AG04450 (cell line): ENCODE results near the gene ZNF365. TPM values are rescaled to one million over a fixed set of nuclear protein-coding genes. Genes with fewer than 3 reads are reported as not detected.
A peak's percentile ranks its signal among the peaks of the same experiment; 100 is the strongest.

Source experiments
- CTCF ChIA-PET: fragments of 300-600, 350-600 bp; formaldehyde crosslinking; extraction: SDS; loops from one replicate; lab custom pipeline; 2022; ENCODE audit warnings: antibody characterized with exemption, inconsistent platforms; lab: Charles Lee
- POLR2A ChIA-PET: fragments of 350-600 bp; formaldehyde crosslinking; extraction: SDS; loops from one replicate; lab custom pipeline; 2021; ENCODE audit warnings: antibody characterized with exemption, inconsistent platforms; lab: Yijun Ruan, JAX
- DNase-seq: peaks from one replicate; pipeline ENCODE4 v3.0.0-alpha.2; 2011; ENCODE audit warnings: low read depth, low spot score
- H3K27ac ChIP-seq: one replicate; pipeline ENCODE4 v1.5.1; 2012; ENCODE audit warnings: low read depth, low read length, control low read depth
- H3K27me3 ChIP-seq: one replicate; pipeline ENCODE4 v1.6.0; 2012; ENCODE audit warnings: low read length; ENCODE audit not compliant: control insufficient read depth, insufficient read depth
- H3K4me3 ChIP-seq: 2 replicates; pipeline ENCODE4 v1.5.1; 2011; ENCODE audit warnings: mild to moderate bottlenecking, low read depth, low read length, control low read depth
- H3K9me3 ChIP-seq: 2 replicates; pipeline ENCODE4 v1.5.1; 2012; ENCODE audit warnings: low read length; ENCODE audit not compliant: control insufficient read depth, insufficient read depth
- polyA plus RNA-seq: library from polyadenylated mRNA; depleted of rRNA; stranded (reverse); fragments of >200 nt; gene quantifications from 2 replicates; pipeline ENCODE4 v1.2.3, GENCODE V29; 2011
- TF ChIP-seq, protein P1 (sequence below): IDR thresholded peaks from 2 replicates; pipeline ENCODE4 v1.5.1; 2011; ENCODE audit warnings: low read depth, low read length, control low read depth, inconsistent platforms

Gene ZNF365
- polyA plus RNA-seq, 1 experiment, result 3.9 TPM

DNA sequence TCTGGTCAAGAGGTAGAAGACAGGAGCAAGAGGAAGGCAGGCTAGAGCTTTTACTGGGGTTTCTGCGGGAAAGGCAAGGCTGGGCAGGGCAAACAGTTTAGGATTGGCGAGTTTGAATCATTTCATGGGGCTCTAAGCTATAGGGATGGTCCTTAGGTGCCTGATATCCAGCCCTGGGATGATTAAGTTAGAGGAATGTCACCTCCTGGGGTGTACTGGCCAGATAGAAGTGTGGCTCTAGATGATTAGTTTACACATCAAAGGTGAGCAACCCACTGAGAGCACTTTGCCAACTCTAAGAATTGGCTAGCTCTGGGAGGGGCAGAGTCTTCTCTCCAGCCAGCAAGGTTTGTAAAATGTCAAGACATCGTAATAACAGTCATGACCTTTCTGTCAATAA, 52.4 kb downstream of the ZNF365 start:
- no peaks in the 10 kb centered on the region for H3K27me3 ChIP-seq
- no peak for DNase-seq
- H3K9me3 ChIP-seq, result no peaks in the 10 kb centered on the region
- H3K27ac ChIP-seq, result no peak overlapping the region
- H3K4me3 ChIP-seq, result no peak overlapping the region
- TF ChIP-seq, protein P1, sequence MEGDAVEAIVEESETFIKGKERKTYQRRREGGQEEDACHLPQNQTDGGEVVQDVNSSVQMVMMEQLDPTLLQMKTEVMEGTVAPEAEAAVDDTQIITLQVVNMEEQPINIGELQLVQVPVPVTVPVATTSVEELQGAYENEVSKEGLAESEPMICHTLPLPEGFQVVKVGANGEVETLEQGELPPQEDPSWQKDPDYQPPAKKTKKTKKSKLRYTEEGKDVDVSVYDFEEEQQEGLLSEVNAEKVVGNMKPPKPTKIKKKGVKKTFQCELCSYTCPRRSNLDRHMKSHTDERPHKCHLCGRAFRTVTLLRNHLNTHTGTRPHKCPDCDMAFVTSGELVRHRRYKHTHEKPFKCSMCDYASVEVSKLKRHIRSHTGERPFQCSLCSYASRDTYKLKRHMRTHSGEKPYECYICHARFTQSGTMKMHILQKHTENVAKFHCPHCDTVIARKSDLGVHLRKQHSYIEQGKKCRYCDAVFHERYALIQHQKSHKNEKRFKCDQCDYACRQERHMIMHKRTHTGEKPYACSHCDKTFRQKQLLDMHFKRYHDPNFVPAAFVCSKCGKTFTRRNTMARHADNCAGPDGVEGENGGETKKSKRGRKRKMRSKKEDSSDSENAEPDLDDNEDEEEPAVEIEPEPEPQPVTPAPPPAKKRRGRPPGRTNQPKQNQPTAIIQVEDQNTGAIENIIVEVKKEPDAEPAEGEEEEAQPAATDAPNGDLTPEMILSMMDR, result no peak
- ChIA-PET POLR2A (no interaction called here), CTCF (interaction anchor here (0.6 to 1.5 kb wide), 3 partner anchors 11 to 1196 kb away, joined by 3 to 8 read pairs (median 3); no protein-coding TSS in a partner anchor)

DNA sequence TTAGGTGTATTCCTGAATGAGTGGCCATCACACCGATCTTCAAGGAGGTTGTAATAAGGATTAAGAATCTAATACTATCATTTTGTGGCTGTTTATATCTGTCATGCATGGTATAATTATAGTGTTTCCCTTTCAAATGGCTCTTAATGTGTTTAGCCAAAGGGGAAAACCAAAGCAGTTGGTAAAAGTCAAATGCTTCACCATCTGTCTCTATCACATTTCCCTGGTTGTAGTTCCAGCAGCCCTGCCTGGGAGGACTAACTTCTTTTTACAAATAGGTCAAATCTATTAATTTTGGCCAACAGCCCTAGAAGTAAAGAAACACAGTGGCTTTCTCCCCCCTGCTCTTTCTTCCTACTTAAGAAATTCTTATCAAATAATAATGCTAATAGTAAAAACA, 56.7 kb downstream of the ZNF365 start:
- no peak overlapping the region for H3K4me3 ChIP-seq
- H3K9me3 ChIP-seq, result no peaks in the 10 kb centered on the region
- CTCF ChIA-PET, result interaction anchor here (1.0 kb wide), 1 partner anchor 325 kb away, joined by 4 read pairs; no protein-coding TSS in a partner anchor
- POLR2A ChIA-PET, result no interaction called here
- no peak overlapping the region for H3K27ac ChIP-seq
- TF ChIP-seq, protein P1, result no peak
- no peaks in the 10 kb centered on the region for H3K27me3 ChIP-seq
- DNase-seq, result no peak

DNA sequence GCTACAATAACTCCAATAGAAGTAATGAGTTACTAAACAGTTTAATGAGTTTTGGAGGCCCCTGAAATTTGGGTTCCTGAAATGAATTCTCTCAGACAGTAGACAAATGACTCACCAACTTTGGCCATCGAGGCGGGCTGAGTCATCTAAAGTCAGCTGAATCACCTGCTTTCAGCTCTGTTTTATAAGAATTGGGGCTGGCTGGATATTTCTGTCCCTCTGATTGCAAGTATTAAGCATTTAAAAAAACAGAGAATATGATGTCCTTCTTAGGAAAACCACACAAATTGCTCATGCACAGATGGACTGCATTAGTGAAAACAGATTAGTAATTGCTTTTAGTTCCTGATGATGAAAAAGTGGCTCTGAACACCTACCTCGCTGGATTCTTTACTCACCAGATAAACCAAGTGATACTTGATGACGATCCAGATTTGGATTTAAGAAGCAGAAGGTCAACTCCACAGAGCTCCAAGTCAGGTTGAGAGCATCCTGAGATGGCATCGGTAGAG, 59.1 kb downstream of the ZNF365 start:
- TF ChIP-seq, protein P1, result no peak
- H3K4me3 ChIP-seq, result no peak overlapping the region

DNA sequence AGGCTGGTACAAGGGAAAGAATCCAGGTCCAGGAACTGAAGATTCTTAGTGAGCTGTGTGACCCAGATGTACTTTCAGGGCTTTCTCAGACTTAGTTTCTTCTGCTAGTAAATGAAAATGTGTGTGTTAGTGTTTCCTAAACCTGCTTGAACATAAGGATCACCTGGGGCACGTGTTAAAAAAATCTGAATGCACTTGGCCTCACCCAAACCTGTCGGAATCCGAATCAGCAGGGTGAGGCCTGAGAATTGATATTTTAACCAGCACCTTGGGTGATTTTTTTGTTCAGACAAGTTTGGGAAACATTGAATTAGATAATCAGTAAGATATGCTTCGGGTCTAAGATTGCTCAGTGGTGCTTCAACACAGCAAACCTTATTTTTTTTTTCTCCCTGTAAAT, 59.7 kb downstream of the ZNF365 start:
- H3K27ac ChIP-seq, result peak overlapping the region; percentile 32
- H3K9me3 ChIP-seq, result no peaks in the 10 kb centered on the region
- no peak overlapping the region for H3K4me3 ChIP-seq
- ChIA-PET POLR2A (no interaction called here), CTCF (interaction anchor here (1.6 kb wide), 1 partner anchor 169 kb away, joined by 6 read pairs; no protein-coding TSS in a partner anchor)
- TF ChIP-seq, protein P1, result no peak
- no peak for DNase-seq
- H3K27me3 ChIP-seq, result no peaks in the 10 kb centered on the region

More for the DNA sequence above, 59.1 kb downstream of the ZNF365 start:
- CTCF ChIA-PET, result interaction anchor here (0.6 to 1.6 kb wide), 4 partner anchors 9 to 168 kb away, joined by 3 to 6 read pairs (median 3); no protein-coding TSS in a partner anchor
- DNase-seq, result peak; percentile 76
- POLR2A ChIA-PET, result no interaction called here
- no peaks in the 10 kb centered on the region for H3K9me3 ChIP-seq
- no peaks in the 10 kb centered on the region for H3K27me3 ChIP-seq
- H3K27ac ChIP-seq, result peak overlapping the region; percentile 32

DNA sequence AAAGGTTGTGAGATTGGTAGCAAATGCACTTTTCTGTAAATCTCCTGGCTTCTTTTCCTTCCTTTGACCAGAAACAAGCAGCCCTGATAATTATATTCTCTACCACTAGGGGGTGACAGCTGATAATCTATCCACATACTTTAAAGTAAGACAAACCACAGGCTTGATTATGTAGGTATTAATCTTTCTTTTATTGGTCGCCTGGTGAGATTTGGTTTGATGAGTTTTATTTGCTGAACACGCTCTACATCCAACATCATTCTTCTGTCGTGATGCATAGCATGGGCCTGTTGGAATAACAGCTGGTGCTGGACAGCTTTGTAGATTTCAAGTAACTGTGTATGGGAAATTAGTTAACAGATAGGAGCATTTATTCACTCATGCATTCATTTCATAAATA, 63.5 kb downstream of the ZNF365 start:
- ChIA-PET CTCF (interaction anchor here (0.7 to 3.2 kb wide), 53 partner anchors 9 to 720 kb away, joined by 3 to 48 read pairs (median 5); partner anchors contain the start of genes EGR2 and RTKN2), POLR2A (no interaction called here)
- no peaks in the 10 kb centered on the region for H3K27me3 ChIP-seq
- TF ChIP-seq, protein P1, result peak; percentile 76
- no peak overlapping the region for H3K27ac ChIP-seq
- DNase-seq, result no peak
- H3K9me3 ChIP-seq, result no peaks in the 10 kb centered on the region
- no peak overlapping the region for H3K4me3 ChIP-seq
